GDM1 (cell line): ENCODE measurements around the gene PIP5K1C.

Source experiments
- DNase-seq: peaks from one replicate; lab custom pipeline; 2025; lab: John Stamatoyannopoulos, UW

The PIP5K1C gene

DNA sequence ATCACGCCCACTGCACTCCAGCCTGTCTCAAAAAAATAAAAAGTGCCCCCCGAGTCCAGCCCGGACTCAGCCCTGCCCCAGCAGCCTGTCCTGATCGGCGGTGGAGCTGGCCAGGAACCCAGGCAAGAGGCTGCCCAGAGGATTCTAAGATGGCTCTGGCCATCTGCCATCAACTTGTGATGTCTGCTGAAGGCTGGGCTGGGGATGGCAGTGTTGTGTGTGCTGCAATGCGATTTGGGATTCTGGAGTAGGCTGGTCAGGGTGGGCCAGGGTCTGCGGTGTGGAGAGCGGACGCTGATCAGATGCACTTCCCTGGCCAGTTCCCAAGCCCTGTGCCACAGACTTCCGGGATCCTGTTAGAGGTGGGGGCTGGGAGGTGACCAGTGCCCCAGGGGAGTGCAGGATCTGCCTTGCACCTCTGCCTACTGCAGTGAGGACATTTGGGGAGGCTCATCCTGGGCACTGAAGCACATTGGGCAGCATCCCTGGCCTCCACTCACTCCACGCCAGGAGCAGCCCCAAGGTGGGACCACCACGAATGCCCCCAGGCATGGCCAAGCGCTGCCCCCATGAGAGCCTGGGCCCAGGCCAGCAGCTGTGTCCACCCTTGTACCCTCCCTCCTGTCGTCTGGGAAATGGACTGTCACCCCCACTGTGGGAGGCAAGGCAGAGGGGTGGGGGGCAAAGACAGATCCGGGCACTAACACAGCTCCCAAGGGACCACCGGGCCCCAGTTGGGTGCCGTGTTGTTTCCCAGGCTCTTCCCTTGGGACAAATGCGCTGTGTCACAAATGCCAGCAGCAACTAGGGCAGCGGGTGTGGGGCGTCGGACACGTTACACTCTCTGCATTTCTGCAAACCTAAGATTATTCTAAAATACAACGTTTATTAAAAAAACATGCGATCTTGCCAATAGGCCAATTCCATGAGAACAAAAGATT lies 90.2 kb downstream of the PIP5K1C start:
- no peak for DNase-seq

DNA sequence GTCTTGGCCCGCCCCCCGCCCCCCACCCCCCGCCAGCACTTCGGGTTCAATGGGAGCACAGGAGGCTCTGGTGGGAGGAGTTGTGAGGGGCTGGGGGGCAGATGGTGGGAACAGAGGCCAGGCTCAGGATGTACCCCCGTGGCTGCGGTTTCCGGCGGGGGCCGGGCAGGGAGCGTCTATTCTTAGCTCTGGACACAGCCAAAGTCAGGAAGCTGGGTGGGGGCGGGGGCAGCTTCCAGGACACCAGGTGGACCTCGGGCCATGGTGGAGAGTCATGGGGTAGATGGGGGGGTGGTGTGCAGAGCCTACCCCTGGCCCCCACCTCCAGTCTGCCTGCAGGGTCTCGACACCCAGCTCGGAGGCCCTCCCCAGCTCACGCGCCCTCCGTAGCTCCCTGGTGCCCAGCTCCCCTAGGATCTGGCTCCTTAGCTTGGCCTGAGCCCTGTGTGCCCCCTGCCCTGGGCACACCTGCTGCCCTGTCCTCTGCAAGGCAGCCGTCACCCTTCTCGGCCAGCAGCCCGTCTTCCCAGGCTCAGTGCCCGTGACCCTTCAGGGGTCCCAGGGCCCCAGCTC lies 91.4 kb downstream of the PIP5K1C start:
- DNase-seq = peak; percentile 75

DNA sequence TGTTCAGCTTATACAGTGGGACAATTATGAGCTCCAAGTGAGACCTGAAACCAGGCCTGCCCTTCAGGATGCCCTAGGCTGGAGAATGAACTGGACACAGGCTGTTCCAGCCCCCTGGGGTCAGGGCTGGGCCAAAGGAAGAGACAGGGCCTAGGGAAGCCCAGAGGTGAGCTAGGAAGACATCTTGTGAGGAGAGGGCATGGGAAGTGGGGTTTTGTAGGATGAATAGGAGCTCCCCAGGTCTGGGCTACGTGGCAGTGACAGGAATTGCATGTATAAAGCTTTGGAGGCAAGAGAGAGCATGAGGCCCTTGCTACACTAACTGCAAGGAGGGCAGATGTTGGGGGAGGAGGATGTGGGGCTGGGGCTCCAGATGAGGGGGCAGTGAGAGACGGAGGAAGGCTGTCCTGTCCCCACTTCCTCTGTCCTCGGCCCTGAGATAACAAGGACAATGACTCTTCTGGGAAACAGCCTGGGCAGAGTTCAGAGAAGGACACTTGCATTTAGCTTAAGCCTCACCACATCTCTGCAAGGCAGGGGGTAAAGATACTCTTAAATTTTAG lies 92.1 kb downstream of the PIP5K1C start:
- DNase-seq = peak; percentile 17

DNA sequence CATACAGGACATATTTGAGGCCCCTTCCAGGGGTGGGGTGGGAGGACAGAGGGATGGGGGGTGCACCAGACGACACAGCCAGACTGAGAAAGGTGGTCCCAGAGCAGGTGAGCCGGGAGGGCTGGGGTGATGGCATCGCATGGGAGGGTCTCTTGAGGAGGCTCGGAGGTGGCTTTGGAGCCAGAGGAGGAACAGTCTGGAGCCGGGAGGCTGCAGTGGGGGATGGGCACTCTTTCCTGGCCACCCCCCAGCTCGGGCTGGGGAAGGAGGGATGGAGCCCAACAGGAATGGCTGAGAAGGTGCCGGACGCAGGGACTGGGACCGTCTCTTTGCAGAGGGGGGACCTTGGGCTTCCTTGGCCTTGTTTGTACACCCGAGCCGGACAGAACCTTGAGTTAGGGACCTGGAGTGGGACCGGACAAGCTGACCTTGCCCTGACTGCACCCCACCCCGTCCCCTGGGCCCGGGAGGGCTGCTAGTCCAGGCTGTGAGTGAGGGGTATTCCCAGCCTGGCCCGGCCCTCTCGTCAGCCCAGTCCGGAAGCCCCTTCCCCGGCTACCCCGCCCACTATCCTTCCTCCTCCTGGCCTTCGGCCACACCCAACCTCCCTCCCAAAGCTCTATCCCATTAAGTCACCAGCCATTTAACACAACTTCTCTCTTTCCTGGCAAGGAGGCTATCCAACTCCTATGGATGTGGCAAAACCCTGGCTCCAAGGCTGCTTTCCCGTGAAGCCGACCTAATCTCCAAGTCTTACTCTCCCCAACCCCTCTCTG lies 92.8 kb downstream of the PIP5K1C start:
- peak; percentile 32 for DNase-seq

DNA sequence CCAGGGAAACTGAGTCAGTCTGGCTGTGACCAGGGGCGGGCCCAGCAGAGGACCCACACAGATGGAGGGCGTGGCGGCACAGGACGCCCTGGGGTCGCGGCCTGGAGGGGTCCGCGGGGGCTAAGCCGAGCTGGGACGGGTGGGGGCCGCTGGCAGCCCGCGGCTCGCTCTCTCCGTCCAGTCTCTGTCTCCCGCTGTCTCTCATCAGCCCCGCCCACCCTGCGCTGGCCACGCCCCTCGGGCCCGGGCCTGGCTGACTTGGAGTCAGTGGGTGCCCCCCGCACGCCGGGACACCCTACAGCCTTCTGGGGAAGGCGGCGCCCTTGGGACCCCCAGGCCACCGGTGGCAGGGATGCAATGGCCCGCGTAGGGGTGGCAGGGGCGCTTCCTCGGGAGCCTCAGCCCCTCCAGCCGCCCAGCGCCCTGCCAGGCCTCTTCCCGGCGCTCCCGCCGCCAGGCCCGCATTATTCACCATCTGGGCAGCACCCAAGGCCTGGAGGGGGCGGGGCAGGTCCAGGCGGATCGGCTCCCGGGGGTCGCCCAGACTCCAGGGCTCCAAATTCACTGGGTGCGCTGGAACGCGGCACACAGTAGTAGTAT lies 93.5 kb downstream of the PIP5K1C start, which contains the start of gene TBXA2R:
Gene TBXA2R (minus strand): TSS at position 186 of the 600 bp plus-strand sequence. CDS start 6,241 bp downstream, outside the sequence.
- DNase-seq = peak; percentile 41

DNA sequence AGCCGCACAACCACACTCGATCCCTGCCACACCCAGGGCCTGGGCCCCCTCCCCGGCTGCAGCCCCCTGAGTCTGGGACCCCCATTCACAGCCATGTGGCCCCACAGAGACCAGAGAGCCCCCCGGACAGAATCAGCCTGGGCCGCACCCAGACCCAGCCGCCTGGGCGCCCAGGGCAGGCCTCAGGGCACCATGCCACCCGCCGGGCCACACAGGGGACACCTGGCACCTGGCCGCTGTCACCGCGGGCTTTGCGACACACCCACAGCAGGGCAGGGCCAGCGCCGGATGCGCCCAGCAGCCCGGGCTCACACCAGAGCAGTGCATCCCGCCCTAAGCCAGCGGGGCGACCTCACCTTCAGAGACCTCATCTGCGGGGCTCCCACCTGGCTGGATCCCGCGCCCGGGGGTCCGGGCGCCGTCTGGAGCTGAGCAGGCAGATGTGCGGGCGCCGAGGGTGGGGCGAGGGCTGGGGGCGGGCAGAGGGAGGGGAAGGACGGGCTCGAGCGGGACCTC lies 94.0 kb downstream of the PIP5K1C start:
- DNase-seq = no peak

DNA sequence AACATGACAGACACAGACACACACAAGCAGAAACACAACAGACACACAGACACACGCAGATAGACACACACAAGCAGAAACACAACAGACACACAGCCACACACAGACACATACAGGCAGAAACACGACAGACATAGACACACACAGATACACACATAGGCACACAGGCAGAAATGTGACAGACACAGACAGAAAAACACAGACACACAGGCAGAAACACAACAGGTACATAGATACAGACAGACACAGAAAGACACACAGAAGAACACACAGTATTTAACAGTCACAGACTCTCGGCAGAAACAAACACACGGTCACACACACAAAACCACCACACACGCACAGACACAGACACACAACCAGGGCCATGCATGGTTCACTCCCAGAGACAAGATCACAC lies 94.5 kb downstream of the PIP5K1C start:
- no peak for DNase-seq

DNA sequence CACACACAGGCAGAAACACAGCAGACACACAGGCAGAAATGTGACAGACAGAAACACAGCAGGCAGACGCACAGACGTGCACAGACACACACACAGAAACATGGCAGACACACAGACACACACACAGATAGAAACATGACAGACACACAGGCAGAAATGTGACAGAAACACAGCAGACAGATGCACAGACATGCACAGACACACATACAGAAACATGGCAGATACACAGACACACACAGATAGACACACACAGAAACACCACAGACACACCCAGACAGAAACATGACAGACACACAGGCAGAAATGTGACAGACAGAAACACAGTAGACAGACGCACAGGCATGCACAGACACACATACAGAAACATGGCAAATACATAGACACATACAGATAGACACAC lies 94.9 kb downstream of the PIP5K1C start:
- no peak for DNase-seq

DNA sequence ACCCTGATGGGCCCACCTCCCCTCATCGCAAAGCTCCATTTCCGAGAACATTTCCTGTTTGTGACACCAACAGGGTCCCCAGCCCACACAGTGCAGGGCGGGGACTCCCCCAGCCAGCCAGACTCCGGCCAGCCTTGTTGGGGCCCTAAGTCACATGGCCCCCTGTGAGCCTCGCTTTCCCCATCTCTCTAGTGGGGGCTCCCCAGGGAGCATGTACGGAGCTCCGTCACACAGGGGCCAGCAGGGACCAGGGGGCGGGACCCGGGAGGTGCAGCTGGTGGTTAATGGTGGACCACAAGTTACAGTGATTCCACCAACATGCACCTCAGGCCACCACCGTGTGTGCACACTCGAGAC lies 95.3 kb downstream of the PIP5K1C start:
- no peak for DNase-seq

DNA sequence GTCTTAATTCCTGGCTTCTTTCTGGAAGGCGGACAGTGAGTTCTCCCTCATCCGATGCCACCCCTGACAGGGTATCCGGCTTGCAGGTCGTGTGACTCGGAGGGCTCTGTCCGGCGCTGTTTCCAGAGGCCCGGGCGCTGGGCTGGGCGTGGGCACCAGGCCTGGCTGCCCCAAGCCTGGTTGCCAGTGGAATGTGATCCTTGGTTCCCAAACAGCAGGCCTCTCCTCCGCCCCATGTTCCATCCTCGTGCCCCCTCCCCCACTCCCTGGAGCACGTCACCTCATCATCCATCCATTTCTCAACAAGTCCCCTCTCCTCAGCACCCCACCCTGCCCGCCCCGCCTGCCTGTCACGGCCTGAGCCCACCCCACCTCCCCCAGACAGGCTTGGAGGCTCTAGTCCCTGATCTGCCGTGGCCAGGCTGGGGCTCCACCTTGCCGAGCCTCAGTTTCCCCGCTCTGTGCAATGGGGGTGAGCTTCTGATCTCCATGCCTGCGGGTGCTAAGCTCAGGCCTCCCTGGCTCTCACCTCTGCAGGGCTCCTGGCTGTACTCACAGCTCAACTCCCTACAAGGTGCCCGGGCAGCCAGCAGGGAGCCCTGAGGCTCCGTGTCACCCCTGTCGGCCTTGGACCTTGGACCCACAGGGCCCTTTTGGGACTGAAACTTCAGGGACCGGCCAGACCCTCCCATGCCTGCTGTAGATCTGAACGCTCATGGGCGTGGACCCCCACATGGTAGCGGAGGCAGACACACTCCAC lies 95.9 kb downstream of the PIP5K1C start:
- no peak for DNase-seq

DNA sequence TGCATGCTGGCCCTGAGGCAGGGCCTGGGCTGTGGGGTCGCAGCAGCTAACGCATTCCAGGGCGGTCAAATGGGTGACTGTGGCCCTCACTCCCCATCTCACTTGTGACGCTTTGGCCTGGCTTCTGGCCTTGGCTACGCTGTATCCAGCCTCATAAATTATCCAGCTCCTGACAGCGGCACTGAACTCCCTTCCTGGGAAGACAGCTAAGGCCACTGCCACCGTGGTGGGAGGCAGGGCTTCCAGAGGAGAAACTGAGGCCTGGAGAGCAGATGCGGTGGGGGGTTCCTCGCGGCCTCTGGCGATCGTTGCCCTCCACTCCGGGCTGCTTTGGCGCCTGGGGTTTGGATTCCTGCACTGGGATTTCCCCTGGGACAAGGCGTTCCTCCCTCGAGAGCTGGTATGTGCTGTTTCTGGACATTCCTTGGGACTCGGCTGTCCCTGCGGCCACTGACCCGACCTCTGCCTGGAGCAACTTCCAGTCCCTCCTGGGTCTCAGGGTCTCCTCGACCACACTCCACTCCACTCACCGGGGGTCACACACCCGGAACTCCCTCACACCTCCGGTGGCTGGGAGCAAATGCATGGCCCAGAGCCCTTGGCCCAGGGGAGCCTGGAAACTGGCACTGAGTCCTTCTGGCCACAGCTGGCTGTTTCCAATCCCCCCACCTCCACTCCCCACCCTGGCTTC lies 97.0 kb downstream of the PIP5K1C start:
- DNase-seq = no peak

DNA sequence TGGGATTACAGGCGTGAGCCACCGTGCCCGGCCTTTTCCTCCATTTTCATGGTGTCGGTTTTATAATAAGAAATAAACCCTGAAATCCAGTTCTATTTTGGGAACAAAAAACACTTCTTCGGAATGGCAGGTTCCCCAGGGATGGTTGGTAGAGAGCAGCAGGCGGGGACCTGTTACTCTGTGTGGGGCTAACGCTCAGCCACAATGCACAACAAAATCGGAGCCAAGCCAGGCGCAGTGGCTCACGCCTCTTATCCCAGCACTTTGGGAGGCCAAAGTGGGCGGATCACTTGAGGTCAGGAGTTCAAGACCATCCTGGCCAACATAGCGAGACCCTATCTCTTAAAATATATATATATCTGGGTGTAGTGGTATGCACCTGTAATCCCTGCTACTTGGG lies 99.2 kb downstream of the PIP5K1C start:
- DNase-seq = no peak

DNA sequence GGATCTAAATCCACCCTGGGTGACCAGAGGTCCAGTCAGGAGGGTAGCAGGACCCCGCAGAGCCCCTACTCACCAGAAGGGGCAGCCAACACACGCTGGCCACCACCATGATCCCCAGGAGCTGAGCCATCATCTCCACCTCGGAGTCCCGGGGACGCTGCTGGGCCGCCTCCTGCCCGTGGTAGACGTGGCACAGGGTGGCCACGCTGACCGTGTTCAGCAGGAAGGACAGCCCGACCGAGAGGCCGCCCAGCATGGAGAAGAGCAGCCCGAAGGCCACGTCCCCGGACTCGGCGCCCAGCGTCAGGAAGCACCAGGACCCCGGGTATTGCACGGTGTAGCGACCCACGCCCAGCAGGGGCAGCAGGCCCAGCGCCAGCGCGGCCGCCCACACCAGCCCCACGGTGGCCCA lies 100.5 kb downstream of the PIP5K1C start:
- DNase-seq = no peak

DNA sequence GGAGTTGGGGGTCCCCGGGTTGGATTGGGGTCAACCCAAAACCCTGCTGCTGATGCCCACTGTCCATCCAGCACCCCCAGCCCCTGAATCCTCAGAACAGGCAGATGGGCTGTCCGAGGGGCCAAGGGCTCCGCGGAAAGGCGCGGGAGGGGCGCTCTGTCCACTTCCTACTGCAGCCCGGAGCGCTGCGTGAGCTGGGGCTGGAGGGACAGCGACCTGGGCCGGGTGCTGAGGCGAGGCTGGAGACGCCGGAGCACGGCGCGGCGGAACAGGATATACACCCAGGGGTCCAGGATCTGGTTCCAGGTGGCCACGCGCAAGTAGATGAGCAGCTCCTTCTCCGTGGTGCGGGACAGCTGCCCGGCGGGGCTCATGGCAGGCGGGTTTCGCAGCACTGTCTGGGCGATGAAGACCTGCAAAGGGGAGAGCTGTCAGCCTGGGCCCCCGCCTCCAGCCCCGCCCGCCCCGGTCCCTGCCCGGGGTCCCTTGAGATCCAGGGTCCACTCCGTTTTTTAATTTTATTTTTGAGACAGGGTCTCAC lies 104.7 kb downstream of the PIP5K1C start:
- DNase-seq = no peak

DNA sequence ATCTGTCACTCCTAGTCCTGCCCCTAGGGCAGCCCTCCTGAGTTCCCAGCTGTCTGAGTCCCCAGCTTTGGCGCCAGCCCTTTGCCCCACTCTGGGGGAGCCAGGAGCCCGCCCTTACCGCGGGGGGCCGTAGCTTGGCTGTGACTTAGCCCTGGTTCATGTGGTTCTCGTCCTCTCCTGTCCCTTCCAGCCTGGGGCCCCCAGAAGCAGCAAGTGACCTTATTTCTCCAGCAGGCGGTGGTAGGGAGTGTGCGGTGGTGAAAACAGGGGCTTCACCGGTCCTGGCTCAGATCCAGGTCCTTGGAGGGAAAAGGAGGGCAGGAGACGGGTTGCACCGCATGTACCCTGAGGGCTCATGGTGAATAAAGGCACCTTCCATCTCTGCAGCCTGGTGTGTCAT lies 107.1 kb downstream of the PIP5K1C start:
- DNase-seq = no peak

DNA sequence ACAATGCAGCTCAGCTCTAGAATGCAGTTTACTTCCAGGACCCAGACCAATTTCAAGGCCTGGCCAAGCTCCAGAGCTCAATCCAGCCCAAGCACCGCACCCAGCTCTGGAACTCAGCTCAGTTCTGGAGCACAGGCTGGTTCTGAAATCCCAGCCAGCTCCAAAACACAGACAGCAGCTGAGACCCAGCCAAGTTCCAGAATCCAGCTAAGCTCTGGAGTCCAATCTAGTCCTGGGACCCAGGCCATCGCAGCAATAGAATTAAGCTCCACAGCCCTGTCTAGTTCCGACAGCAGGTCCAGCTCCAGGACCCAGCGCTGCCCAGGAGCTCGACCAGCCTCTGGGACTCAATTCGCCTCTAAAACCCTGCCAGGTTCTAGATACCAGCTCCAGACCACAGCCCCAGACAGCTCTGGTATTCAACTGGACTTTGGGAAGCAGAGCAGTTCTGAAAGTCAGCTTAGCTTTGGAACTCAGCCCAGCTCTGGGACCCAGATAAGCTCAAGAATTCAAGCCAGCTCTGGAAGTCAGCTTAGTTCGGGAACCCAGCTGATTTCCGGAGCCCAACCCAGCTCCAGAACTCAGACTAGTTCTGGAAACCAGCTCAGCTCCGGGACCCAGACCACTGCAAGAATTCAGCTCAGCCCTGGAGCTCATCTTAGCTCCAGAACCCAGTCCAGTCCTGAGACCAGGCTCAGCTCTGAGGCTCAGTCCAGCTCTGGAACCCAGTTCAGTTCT lies 108.2 kb downstream of the PIP5K1C start:
- no peak for DNase-seq

DNA sequence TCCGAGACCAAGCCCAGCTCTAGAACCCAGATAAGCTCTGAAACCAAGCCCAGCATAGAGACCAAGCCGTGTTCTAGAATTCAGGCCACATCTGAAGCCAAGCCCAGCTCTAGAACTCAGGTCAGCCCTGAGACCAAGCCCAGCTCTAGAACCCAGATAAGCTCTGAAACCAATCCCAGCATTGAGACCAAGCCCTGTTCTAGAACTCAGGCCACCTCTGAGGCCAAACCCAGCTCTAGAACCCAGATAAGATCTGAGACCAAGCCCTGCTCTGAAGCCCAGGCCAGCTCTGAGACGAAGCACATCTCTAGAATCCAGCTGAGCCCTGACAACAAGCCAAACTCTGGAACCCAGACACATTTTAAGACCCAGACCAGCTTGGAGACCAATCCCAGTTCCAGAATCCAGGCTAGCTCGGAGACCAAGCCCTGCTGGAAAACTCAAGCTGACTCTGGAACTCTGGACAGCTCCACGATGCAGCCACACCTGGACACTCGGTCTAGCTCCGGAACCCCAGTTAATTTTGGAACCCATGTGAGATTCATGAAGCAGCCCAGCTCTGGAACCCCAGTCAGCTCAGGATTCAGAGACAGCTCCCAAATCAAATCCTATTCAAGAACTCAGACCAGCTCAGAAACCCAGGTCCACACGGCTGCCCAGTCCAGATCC lies 109.1 kb downstream of the PIP5K1C start:
- DNase-seq = no peak

DNA sequence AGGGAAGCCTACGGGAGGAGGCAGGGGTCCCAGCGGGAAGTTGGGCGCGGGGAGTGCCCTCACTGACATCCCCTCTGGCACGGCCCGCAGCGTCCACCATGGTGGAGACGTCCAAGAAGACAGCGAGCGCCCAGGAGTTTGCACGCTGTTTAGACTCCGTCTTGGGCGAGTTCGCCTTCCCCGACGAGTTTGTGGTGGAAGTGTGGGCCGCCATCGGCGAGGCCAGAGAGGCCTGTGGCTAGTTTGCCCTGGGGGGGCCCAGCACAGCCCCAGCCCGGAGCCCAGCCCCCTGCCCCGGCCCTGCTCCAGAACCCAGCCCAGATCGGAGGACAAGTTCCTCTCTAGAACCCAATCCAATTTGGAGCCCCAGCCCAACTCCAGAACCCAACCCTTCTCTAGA lies 110.3 kb downstream of the PIP5K1C start:
- no peak for DNase-seq

DNA sequence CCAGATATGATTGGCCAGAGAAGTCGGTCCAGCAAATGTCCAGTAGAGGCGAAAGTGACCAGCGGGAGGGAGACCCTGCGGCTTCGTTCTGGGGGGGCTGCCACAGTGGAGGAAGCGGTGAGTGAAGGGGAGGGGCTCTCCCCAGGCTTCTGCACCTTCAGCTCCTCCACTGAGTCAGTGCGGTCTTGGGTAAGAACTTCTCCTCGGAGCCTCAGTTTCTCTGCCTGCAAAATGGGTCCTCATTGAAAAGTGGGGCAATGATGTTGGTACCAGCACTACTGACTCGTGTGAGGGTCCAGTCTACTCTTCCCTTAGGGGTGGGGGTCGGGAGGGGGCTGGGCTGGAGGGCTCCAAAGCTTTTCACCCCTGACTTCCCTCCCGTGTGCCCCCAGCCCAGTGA lies 110.8 kb downstream of the PIP5K1C start:
- no peak for DNase-seq
